Gastroesophageal sphincter (tissue), 3 donors: ENCODE measurements around the gene TPM1.

ENCODE experiments used
- EP300 ChIP-seq: sonication (generic); formaldehyde crosslinking; IDR thresholded peaks from one replicate; pipeline ENCODE4 v1.6.1; 2017; ENCODE audit warnings: antibody characterized with exemption, mild to moderate bottlenecking
- POLR2A ChIP-seq, 2 donors: fragments of 450-650 bp; IDR thresholded peaks; one replicate each; pipeline ENCODE4 v1.6.1; 2017; ENCODE audit warnings: antibody characterized with exemption in 2 of 2, mild to moderate bottlenecking in 2 of 2, moderate library complexity in 1 of 2
- POLR2AphosphoS5 ChIP-seq: sonication (generic); formaldehyde crosslinking; IDR thresholded peaks from one replicate; pipeline ENCODE4 v1.6.1; 2017; ENCODE audit warnings: antibody characterized with exemption
- TF ChIP-seq, protein P1 (sequence below), 4 experiments: fragments of 200-600 bp in 2 of 4; fragments of 450-650 bp in 2 of 4; sonication (generic) in 1 of 4; IDR thresholded peaks; one replicate each; pipeline ENCODE4 v1.5.1; 2017 to 2019; ENCODE audit warnings: antibody characterized with exemption in 4 of 4, mild to moderate bottlenecking in 2 of 4, moderate library complexity in 2 of 4

DNA sequence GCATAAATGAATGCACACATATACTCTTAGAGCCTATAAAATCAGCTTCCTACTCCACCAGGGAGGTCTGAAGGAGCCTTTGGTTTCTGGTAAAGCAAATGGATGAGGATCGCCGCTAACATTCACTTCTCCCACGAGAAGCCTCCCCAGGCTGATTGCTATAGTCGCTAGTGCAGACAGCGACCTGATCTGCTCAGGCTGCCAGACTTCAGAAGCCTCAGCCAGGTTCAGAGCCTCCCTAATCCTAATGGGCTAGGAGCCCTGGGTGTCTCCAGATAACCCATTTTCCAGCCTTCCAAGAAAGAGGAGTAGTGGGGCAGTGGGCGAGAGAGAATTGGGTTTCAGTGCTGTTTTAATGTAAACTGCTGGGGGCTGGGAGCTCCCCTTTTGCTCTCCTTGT lies 35.4 kb downstream of the TPM1 start:
- TF ChIP-seq EP300: no peak
- TF ChIP-seq, protein P1, sequence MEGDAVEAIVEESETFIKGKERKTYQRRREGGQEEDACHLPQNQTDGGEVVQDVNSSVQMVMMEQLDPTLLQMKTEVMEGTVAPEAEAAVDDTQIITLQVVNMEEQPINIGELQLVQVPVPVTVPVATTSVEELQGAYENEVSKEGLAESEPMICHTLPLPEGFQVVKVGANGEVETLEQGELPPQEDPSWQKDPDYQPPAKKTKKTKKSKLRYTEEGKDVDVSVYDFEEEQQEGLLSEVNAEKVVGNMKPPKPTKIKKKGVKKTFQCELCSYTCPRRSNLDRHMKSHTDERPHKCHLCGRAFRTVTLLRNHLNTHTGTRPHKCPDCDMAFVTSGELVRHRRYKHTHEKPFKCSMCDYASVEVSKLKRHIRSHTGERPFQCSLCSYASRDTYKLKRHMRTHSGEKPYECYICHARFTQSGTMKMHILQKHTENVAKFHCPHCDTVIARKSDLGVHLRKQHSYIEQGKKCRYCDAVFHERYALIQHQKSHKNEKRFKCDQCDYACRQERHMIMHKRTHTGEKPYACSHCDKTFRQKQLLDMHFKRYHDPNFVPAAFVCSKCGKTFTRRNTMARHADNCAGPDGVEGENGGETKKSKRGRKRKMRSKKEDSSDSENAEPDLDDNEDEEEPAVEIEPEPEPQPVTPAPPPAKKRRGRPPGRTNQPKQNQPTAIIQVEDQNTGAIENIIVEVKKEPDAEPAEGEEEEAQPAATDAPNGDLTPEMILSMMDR (IDR thresholded peaks at IDR 0.05): no peak
- TF ChIP-seq POLR2A (IDR thresholded peaks at IDR 0.05): no peak
- TF ChIP-seq POLR2AphosphoS5: no peak
